Activated naive CD8-positive, alpha-beta T cell (primary cell): ENCODE results near the gene ZNF485.
"Not testable (repeated sequence)": the region's sequence is repeated elsewhere in the genome, so short reads cannot be mapped to it uniquely, and the experiment has no call there.

Experiments
- H3K27ac Mint-ChIP-seq: one replicate; pipeline ENCODE4 v1.8.0; 2021; ENCODE audit warnings: mixed read lengths
- H3K27me3 Mint-ChIP-seq: one replicate; pipeline ENCODE4 v1.8.0; 2021; ENCODE audit warnings: mixed read lengths
- H3K36me3 Mint-ChIP-seq: one replicate; pipeline ENCODE4 v1.8.0; 2021; ENCODE audit warnings: mixed read lengths
- H3K4me1 Mint-ChIP-seq: one replicate; pipeline ENCODE4 v1.8.0; 2021; ENCODE audit warnings: low read depth, mixed read lengths
- H3K4me3 Mint-ChIP-seq: one replicate; pipeline ENCODE4 v1.8.0; 2021; ENCODE audit warnings: mild to moderate bottlenecking, mixed read lengths
- H3K9me3 Mint-ChIP-seq: one replicate; pipeline ENCODE4 v1.8.0; 2021; ENCODE audit warnings: low read depth, mixed read lengths

The ZNF485 gene

GRCh38 chr10:43628956-43629355 lies 22.7 kb downstream of the ZNF485 start:
- Mint-ChIP-seq H3K4me3 (no peak overlapping the region), H3K27me3 (no peaks in the 10 kb centered on the region), H3K4me1 (no peaks in the 10 kb centered on the region), H3K27ac (no peak overlapping the region), H3K36me3 (peaks cover 8% of the 10 kb centered on the region), H3K9me3 (peaks cover 9% of the 10 kb centered on the region)

- H3K4me1 Mint-ChIP-seq, H3K27ac Mint-ChIP-seq, H3K27me3 Mint-ChIP-seq, H3K4me3 Mint-ChIP-seq: not testable (repeated sequence)
- Mint-ChIP-seq H3K36me3 (peaks cover 15% of the 10 kb centered on the region), H3K9me3 (peaks cover 36% of the 10 kb centered on the region)
These were observed 29.6 kb downstream of the ZNF485 start for GRCh38 chr10:43635816-43636215.

GRCh38 chr10:43640603-43641002 lies 34.4 kb downstream of the ZNF485 start:
- Mint-ChIP-seq H3K36me3 (peaks cover 33% of the 10 kb centered on the region), H3K4me1 (no peaks in the 10 kb centered on the region), H3K9me3 (peaks cover 19% of the 10 kb centered on the region), H3K4me3 (no peak overlapping the region), H3K27ac (no peak overlapping the region), H3K27me3 (no peaks in the 10 kb centered on the region)

GRCh38 chr10:43644252-43644651 lies 38.0 kb downstream of the ZNF485 start:
- Mint-ChIP-seq H3K9me3 (peaks cover 16% of the 10 kb centered on the region), H3K4me3 (no peak overlapping the region), H3K36me3 (peaks cover 41% of the 10 kb centered on the region), H3K27me3 (no peaks in the 10 kb centered on the region), H3K27ac (no peak overlapping the region), H3K4me1 (peaks cover 13% of the 10 kb centered on the region)

- Mint-ChIP-seq H3K4me3 (peak overlapping the region; percentile 3), H3K36me3 (peaks cover 38% of the 10 kb centered on the region), H3K4me1 (peaks cover 16% of the 10 kb centered on the region), H3K27ac (no peak overlapping the region), H3K9me3 (peaks cover 12% of the 10 kb centered on the region), H3K27me3 (no peaks in the 10 kb centered on the region)
These were observed 39.6 kb downstream of the ZNF485 start for GRCh38 chr10:43645866-43646265.

GRCh38 chr10:43647576-43647975 lies 41.3 kb downstream of the ZNF485 start:
- no peaks in the 10 kb centered on the region for H3K27me3 Mint-ChIP-seq
- peak overlapping the region; percentile 94 for H3K4me3 Mint-ChIP-seq
- peak overlapping the region; percentile 98 for H3K27ac Mint-ChIP-seq
- H3K9me3 Mint-ChIP-seq = peaks cover 12% of the 10 kb centered on the region
- H3K4me1 Mint-ChIP-seq = peaks cover 16% of the 10 kb centered on the region
- peaks cover 34% of the 10 kb centered on the region for H3K36me3 Mint-ChIP-seq

GRCh38 chr10:43648095-43648397 lies 41.8 kb downstream of the ZNF485 start:
- H3K36me3 Mint-ChIP-seq = peaks cover 31% of the 10 kb centered on the region
- H3K27ac Mint-ChIP-seq = peak overlapping the region; percentile 98
- no peaks in the 10 kb centered on the region for H3K27me3 Mint-ChIP-seq
- H3K4me1 Mint-ChIP-seq = peaks cover 16% of the 10 kb centered on the region
- H3K9me3 Mint-ChIP-seq = peaks cover 12% of the 10 kb centered on the region
- H3K4me3 Mint-ChIP-seq = peak overlapping the region; percentile 94

- H3K9me3 Mint-ChIP-seq = peaks cover 12% of the 10 kb centered on the region
- peaks cover 16% of the 10 kb centered on the region for H3K4me1 Mint-ChIP-seq
- peak within 1 kb of the TSS; percentile 98 for H3K27ac Mint-ChIP-seq
- peak within 1 kb of the TSS; percentile 95 for H3K4me3 Mint-ChIP-seq
- H3K36me3 Mint-ChIP-seq = peaks cover 27% of the 10 kb centered on the region
- H3K27me3 Mint-ChIP-seq = no peaks in the 10 kb centered on the region
These were observed 42.4 kb downstream of the ZNF485 start, which contains the start of gene ZNF32 for GRCh38 chr10:43648398-43649184. Gene ZNF32, minus strand, starts transcription at chr10:43648881. Its CDS starts 2,748 bp downstream, at chr10:43646133.

- peaks cover 16% of the 10 kb centered on the region for H3K4me1 Mint-ChIP-seq
- peaks cover 25% of the 10 kb centered on the region for H3K36me3 Mint-ChIP-seq
- H3K9me3 Mint-ChIP-seq = peaks cover 12% of the 10 kb centered on the region
- no peaks in the 10 kb centered on the region for H3K27me3 Mint-ChIP-seq
- H3K27ac Mint-ChIP-seq = peak overlapping the region; percentile 86
- H3K4me3 Mint-ChIP-seq = peak overlapping the region; percentile 95
These were observed 42.9 kb downstream of the ZNF485 start for GRCh38 chr10:43649185-43649523.

- Mint-ChIP-seq H3K4me1 (peaks cover 7% of the 10 kb centered on the region), H3K9me3 (no peaks in the 10 kb centered on the region), H3K27ac (no peak overlapping the region), H3K4me3 (no peak overlapping the region), H3K36me3 (no peaks in the 10 kb centered on the region), H3K27me3 (peaks cover 2% of the 10 kb centered on the region)
These were observed 47.5 kb downstream of the ZNF485 start for GRCh38 chr10:43653746-43654145.

- Mint-ChIP-seq H3K4me1 (no peaks in the 10 kb centered on the region), H3K36me3 (no peaks in the 10 kb centered on the region), H3K4me3 (no peak overlapping the region), H3K27ac (no peak overlapping the region), H3K27me3 (peaks cover 2% of the 10 kb centered on the region), H3K9me3 (no peaks in the 10 kb centered on the region)
These were observed 49.1 kb downstream of the ZNF485 start for GRCh38 chr10:43655311-43655710.

- peaks cover 5% of the 10 kb centered on the region for H3K36me3 Mint-ChIP-seq
- peaks cover 2% of the 10 kb centered on the region for H3K27me3 Mint-ChIP-seq
- H3K27ac Mint-ChIP-seq = no peak overlapping the region
- no peaks in the 10 kb centered on the region for H3K4me1 Mint-ChIP-seq
- H3K9me3 Mint-ChIP-seq = peaks cover 5% of the 10 kb centered on the region
- H3K4me3 Mint-ChIP-seq = no peak overlapping the region
These were observed 52.0 kb downstream of the ZNF485 start for GRCh38 chr10:43658227-43658626.

- Mint-ChIP-seq H3K36me3 (peaks cover 5% of the 10 kb centered on the region), H3K4me1 (peaks cover 10% of the 10 kb centered on the region), H3K27me3 (peaks cover 11% of the 10 kb centered on the region), H3K4me3 (no peak overlapping the region), H3K9me3 (peaks cover 7% of the 10 kb centered on the region), H3K27ac (no peak overlapping the region)
These were observed 58.8 kb downstream of the ZNF485 start for GRCh38 chr10:43665054-43665453.

- Mint-ChIP-seq H3K27ac (no peak overlapping the region), H3K4me3 (no peak overlapping the region), H3K9me3 (peaks cover 7% of the 10 kb centered on the region), H3K27me3 (peaks cover 16% of the 10 kb centered on the region), H3K36me3 (peaks cover 5% of the 10 kb centered on the region), H3K4me1 (peaks cover 10% of the 10 kb centered on the region)
These were observed 60.3 kb downstream of the ZNF485 start for GRCh38 chr10:43666552-43666951.

GRCh38 chr10:43667317-43667731 lies 61.1 kb downstream of the ZNF485 start:
- H3K27ac Mint-ChIP-seq = no peak overlapping the region
- H3K4me1 Mint-ChIP-seq = peaks cover 10% of the 10 kb centered on the region
- H3K27me3 Mint-ChIP-seq = peaks cover 17% of the 10 kb centered on the region
- H3K36me3 Mint-ChIP-seq = peaks cover 5% of the 10 kb centered on the region
- peaks cover 7% of the 10 kb centered on the region for H3K9me3 Mint-ChIP-seq
- no peak overlapping the region for H3K4me3 Mint-ChIP-seq
